AG08396 (cell line): ENCODE results near the gene WASF2.
A peak's percentile ranks its signal among the peaks of the same experiment; 100 is the strongest.

Source experiments
- DNase-seq: peaks from one replicate; pipeline ENCODE4 v3.0.0; 2012; ENCODE audit warnings: low spot score, mixed read lengths

WASF2 gene

GRCh38 chr1:27374362-27375086 lies 115.4 kb downstream of the WASF2 start, which contains the start of gene FCN3:
Gene FCN3 (minus strand): TSS chr1:27374824. CDS start chr1:27374818, 6 bp downstream.
- no peak for DNase-seq

- no peak for DNase-seq
These were observed 116.9 kb downstream of the WASF2 start for GRCh38 chr1:27372808-27373690.

GRCh38 chr1:27372022-27372807 lies 117.8 kb downstream of the WASF2 start:
- DNase-seq: no peak

DNA sequence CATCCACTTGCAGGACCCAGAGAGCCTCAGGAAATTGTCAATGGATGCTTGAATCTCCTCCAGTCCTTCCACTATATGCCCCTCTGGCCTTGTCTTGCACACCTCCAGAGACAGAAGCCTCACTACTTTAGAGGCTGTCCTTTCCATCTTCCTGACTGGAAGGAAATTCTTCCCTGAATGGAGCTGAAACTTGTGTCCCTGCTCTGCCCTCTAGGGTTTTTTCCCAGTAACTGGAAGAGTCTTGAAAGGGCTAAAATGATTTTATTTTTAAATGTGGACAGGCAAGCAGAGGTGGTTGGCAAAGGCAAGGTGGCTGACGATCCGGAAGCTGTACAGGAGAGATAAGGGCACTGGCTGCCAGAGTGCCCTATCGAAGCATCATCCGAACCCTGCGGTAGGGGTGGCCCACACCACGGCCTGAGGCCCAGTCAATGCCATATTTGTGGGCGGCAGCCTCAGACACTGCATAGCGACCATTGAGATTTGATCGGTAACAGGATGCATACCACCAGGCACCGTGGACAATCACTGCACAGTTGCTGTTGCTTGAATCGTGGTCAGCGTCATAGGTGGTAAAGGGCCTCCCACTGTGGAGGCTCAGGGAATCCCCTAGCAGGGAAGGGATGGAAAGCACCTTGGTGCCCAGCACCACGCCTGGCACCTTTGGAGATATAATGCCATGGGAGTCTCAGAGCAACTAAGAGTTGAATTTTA lies 120.9 kb downstream of the WASF2 start:
- no peak for DNase-seq

DNA sequence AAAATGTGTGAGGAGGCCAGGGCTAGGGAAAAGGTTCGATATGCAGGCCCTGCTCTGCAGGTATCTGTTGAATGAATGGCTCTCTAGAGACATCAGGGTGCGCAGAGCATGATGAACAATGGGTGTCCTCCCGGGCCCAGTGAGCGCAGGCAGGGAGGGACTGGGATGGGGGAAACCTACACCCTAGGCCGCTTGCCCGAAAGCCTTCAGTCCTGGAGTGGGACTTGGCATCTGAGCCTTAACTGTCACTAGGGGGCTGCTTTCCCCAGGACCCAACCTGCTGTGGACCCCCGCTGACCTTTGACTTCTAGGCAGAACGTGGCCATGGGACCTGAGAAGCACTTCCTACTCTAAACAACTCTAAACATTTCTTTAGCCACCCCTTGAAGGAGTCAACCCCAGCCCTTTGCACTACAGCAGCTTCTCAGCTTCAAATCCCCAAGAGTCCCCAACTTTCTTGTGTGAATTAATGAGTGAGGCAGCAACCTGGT lies 122.8 kb downstream of the WASF2 start:
- DNase-seq: no peak

DNA sequence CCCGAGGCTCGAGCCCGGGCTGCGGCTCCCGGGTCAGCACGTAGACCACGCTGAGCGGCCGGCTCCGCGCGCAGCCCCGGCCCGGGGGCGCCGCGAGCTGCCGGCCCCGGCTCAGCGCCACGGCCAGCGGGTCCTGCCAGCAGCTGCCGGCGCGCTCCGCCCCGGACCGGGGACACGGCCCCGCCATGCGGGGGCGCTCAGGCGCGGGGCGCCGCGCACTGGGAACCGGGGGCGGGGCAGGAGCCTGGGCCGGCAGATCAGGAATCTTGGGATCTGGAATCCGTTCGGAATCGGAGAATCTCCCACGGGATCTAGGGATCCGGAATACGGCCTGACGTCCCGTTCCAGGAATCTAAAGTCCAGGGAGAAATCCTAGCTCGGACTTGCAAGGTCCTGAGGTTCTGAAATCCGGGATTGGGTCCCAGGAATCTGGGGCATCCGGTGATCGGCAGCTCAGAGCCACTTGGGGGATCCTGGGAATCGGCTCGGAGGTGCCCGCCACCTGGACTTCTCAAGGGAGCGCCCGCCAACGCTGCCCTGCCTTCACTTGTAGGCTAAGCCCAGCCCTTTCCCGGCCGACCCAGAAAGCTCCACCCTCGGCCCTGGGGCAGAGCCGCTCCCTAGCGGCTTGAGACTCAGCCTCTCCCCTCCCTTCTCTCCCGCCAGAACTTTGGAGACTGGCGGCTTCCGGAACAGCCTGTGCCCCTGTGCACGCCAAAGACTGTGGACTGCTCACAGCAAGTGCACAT lies 123.4 kb downstream of the WASF2 start, which contains the start of gene MAP3K6:
MAP3K6 (minus strand) TSS at position 551 of the 749 bp plus-strand sequence; CDS start at position 187, 364 bp downstream.
- DNase-seq: peak; percentile 90

DNA sequence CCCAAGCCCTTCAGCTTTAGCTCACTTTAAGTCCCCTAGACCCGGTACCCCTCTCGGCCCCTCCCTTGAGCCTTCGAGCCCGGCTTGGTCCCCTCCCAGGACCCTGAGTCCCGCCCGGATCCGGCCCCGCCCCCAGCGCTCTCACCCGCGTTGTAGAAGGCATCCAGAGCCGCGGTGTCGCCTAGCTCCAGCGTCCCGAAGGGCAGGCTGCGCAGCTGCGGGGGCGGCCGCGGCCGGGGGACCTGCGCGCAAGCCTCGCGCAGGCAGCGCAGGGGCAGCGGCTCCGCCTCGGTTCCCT lies 123.9 kb downstream of the WASF2 start:
- DNase-seq: peak; percentile 85

GRCh38 chr1:27365372-27366112 lies 124.4 kb downstream of the WASF2 start:
- peak; percentile 97 for DNase-seq

DNA sequence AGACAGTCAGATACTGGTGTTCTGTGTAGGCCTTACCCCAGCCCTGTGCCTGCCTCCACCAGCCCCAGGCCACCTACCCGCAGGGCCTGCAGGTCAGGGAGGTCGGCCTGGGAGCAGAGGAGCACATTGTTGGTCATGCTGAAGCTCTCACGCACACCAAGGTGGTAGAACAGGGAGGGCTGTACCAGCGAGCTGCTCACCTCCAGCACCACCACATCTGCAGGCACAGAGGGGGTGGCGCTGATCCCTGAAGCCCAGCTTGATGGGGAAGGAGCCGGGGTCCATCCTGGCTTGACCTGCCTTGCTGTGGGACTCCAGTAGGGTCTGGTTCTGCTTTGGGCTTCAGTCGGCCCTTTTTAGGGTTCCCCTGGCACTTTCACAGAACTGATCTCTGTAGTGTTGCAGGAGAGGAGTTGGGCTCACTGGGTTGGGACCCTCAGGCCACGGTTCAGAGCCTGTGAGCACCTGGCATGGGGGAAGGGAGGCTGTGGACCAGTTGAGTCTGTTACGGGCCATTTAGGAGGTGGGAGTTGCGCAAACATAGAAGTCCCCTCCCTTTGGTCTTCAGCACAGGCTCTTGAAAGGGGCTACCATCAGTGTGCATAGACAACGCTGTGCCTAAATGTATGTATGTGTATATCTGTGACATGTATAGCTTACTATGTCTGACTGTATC lies 125.1 kb downstream of the WASF2 start:
- DNase-seq: no peak

- DNase-seq: no peak
These were observed 125.9 kb downstream of the WASF2 start for GRCh38 chr1:27363766-27364695.

DNA sequence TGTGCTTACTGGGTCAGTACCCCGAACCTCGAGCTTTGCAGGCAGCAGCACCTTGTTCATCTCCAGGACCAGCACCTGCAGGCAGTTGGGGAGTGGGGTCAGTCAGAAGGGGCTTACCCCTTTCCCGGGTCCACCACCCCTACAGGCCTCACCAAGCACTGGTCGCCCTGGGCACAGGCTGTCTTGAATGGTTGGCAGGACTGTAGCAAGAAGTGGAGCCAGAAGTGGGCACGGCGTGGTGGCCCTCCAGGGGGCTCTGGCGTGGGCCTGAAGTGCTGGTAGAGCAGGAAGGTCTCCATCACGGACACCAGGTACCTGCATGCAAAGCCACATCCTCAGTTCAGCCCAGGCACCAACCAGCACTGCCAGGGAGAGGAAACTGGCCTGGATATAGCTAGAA lies 128.4 kb downstream of the WASF2 start:
- no peak for DNase-seq

DNA sequence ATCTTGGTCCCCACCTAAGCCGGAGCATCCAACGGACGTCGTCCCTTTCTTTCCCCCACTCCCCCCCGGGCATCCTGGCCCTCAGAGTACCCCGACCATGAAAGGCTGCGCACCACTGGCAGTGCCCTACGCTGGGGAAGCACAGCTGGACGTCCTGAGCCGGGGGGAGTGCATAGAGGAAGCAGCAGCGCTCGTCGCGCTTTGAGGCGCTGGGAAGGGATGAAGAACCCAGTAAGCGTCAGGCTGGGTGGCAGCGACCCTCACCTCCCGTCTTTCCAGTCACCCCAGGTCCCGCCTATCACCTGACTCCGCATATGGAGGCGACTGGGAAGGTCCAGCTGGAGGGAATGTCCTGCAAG lies 128.9 kb downstream of the WASF2 start:
- DNase-seq: no peak

GRCh38 chr1:27360159-27361043 lies 129.6 kb downstream of the WASF2 start:
- no peak for DNase-seq

GRCh38 chr1:27359822-27360158 lies 130.2 kb downstream of the WASF2 start:
- no peak for DNase-seq

GRCh38 chr1:27358928-27359313 lies 131.0 kb downstream of the WASF2 start:
- no peak for DNase-seq

DNA sequence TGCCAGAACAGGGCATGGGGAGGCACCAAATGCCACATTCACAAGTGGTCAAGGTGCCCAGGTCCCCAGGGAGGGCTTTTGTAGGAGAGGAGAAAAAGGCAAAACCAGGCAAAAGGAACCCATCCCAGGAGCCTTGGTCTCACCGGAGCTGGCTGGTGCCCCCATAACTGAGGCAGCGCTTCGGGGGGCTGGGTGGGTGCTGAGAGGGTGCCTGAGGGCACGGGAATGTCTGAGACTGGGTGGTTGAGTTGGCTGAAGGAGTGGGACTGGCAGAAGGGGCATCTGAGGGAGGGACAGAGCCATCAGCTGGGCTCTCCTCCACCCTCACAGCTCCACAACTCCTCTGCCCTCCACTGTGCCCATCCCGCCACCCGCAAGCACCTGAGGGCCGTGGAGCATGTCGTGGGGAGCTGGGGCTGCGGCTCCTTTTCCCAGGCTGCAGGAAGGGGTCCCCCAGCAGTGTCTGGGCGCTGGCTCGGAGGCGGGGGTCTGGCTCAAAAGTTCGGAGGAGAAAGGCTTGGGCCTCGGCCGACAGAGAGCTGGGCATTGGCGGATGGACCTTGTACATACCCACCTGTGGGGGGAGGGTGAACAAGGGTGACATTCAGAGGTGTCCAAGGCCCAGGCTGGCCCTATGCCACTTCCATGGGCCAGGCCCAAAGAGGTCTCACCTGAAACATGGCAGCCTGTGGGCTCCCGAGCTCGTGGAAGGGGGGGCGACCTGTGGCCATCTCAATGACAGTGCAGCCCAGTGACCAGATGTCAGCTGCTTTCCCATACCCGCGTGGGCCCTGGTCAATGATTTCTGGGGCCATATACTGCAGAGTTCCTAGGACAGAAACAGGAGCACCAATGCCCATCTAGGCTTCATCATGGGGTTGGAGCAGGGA lies 131.7 kb downstream of the WASF2 start:
- no peak for DNase-seq
